ENCODE results near the gene SHISAL1.

SHISAL1 gene

GRCh38 chr22:44286646-44287045, 26.1 kb downstream of the SHISAL1 start:
- H3K27me3 Mint-ChIP-seq = peaks cover 17% of the 10 kb centered on the region

GRCh38 chr22:44284711-44285110, 28.0 kb downstream of the SHISAL1 start:
- Mint-ChIP-seq H3K27ac (peak overlapping the region in 1 of 2 donors; percentile 22), H3K9me3 (no peaks in the 10 kb centered on the region), H3K27me3 (peaks cover 22% of the 10 kb centered on the region), H3K4me1 (no peaks in the 10 kb centered on the region), H3K4me3 (no peak overlapping the region)
- DNase-seq (no peak), ATAC-seq (no peak)

More at GRCh38 chr22:44286646-44287045, 26.1 kb downstream of the SHISAL1 start:
- H3K27ac Mint-ChIP-seq = no peak overlapping the region
- DNase-seq (no peak), ATAC-seq (no peak)
- no peak overlapping the region for H3K4me3 Mint-ChIP-seq
- no peaks in the 10 kb centered on the region for H3K9me3 Mint-ChIP-seq
- H3K4me1 Mint-ChIP-seq = no peaks in the 10 kb centered on the region

GRCh38 chr22:44281768-44282637, 30.7 kb downstream of the SHISAL1 start:
- ATAC-seq (no peak), DNase-seq (peak in 1 of 2 donors; percentile 5)
- Mint-ChIP-seq H3K4me3 (no peak overlapping the region), H3K27me3 (peaks cover 48% of the 10 kb centered on the region), H3K9me3 (no peaks in the 10 kb centered on the region), H3K4me1 (no peaks in the 10 kb centered on the region), H3K27ac (no peak overlapping the region)

GRCh38 chr22:44280665-44281188, 32.0 kb downstream of the SHISAL1 start:
- H3K27me3 Mint-ChIP-seq = peaks cover 61% of the 10 kb centered on the region
- no peak overlapping the region for H3K4me3 Mint-ChIP-seq
- no peak for ATAC-seq

GRCh38 chr22:44279069-44279360, 33.7 kb downstream of the SHISAL1 start:
- Mint-ChIP-seq H3K9me3 (no peaks in the 10 kb centered on the region), H3K4me3 (no peak overlapping the region), H3K27me3 (peaks cover 57% of the 10 kb centered on the region), H3K4me1 (no peaks in the 10 kb centered on the region), H3K27ac (no peak overlapping the region)
- DNase-seq = no peak
- ATAC-seq = no peak

More at GRCh38 chr22:44280665-44281188, 32.0 kb downstream of the SHISAL1 start:
- Mint-ChIP-seq H3K27ac (peak overlapping the region in 1 of 2 donors; percentile 27), H3K4me1 (no peaks in the 10 kb centered on the region), H3K9me3 (no peaks in the 10 kb centered on the region)
- DNase-seq = no peak

- H3K9me3 Mint-ChIP-seq = no peaks in the 10 kb centered on the region
- H3K27ac Mint-ChIP-seq = no peak overlapping the region
- H3K4me1 Mint-ChIP-seq = no peaks in the 10 kb centered on the region
- peaks cover 57% of the 10 kb centered on the region for H3K27me3 Mint-ChIP-seq
- ATAC-seq (no peak), DNase-seq (no peak)
- no peak overlapping the region for H3K4me3 Mint-ChIP-seq
Observed at GRCh38 chr22:44278243-44279068, 34.3 kb downstream of the SHISAL1 start.

- Mint-ChIP-seq H3K27ac (no peak overlapping the region), H3K4me1 (no peaks in the 10 kb centered on the region), H3K27me3 (peaks cover 50% of the 10 kb centered on the region), H3K9me3 (no peaks in the 10 kb centered on the region), H3K4me3 (no peak overlapping the region)
- DNase-seq = no peak
- no peak for ATAC-seq
Observed at GRCh38 chr22:44277386-44278135, 35.2 kb downstream of the SHISAL1 start.

- Mint-ChIP-seq H3K9me3 (no peaks in the 10 kb centered on the region), H3K27ac (peak overlapping the region in 1 of 2 donors; percentile 68), H3K27me3 (peaks cover 47% of the 10 kb centered on the region), H3K4me3 (no peak overlapping the region), H3K4me1 (no peaks in the 10 kb centered on the region)
- no peak for ATAC-seq
- no peak for DNase-seq
Observed at GRCh38 chr22:44276706-44277356, 35.9 kb downstream of the SHISAL1 start.

GRCh38 chr22:44276041-44276440, 36.7 kb downstream of the SHISAL1 start:
- Mint-ChIP-seq H3K27me3 (peaks cover 47% of the 10 kb centered on the region), H3K9me3 (no peaks in the 10 kb centered on the region), H3K27ac (peak overlapping the region in 1 of 2 donors; percentile 30), H3K4me3 (no peak overlapping the region), H3K4me1 (no peaks in the 10 kb centered on the region)
- ATAC-seq (no peak), DNase-seq (no peak)

- Mint-ChIP-seq H3K9me3 (no peaks in the 10 kb centered on the region), H3K27ac (no peak overlapping the region), H3K27me3 (peaks cover 47% of the 10 kb centered on the region), H3K4me1 (no peaks in the 10 kb centered on the region), H3K4me3 (no peak overlapping the region)
- ATAC-seq = no peak
- no peak for DNase-seq
Observed at GRCh38 chr22:44275631-44275995, 37.1 kb downstream of the SHISAL1 start.

GRCh38 chr22:44274918-44275630, 37.7 kb downstream of the SHISAL1 start:
- Mint-ChIP-seq H3K27ac (no peak overlapping the region), H3K4me1 (no peaks in the 10 kb centered on the region), H3K4me3 (no peak overlapping the region), H3K27me3 (peaks cover 45% of the 10 kb centered on the region), H3K9me3 (no peaks in the 10 kb centered on the region)
- ATAC-seq (no peak), DNase-seq (no peak)

- no peaks in the 10 kb centered on the region for H3K4me1 Mint-ChIP-seq
- no peaks in the 10 kb centered on the region for H3K9me3 Mint-ChIP-seq
Observed at GRCh38 chr22:44273175-44273574, 39.6 kb downstream of the SHISAL1 start.

GRCh38 chr22:44272401-44272771, 40.4 kb downstream of the SHISAL1 start:
- ATAC-seq = no peak
- H3K4me3 Mint-ChIP-seq = no peak overlapping the region
- peaks cover 20% of the 10 kb centered on the region for H3K27me3 Mint-ChIP-seq
- no peaks in the 10 kb centered on the region for H3K9me3 Mint-ChIP-seq
- DNase-seq = no peak
- no peaks in the 10 kb centered on the region for H3K4me1 Mint-ChIP-seq
- no peak overlapping the region for H3K27ac Mint-ChIP-seq

More at GRCh38 chr22:44273175-44273574, 39.6 kb downstream of the SHISAL1 start:
- ATAC-seq (no peak), DNase-seq (no peak)
- Mint-ChIP-seq H3K27me3 (peaks cover 26% of the 10 kb centered on the region), H3K27ac (no peak overlapping the region), H3K4me3 (no peak overlapping the region)

GRCh38 chr22:44271732-44272400, 40.9 kb downstream of the SHISAL1 start:
- no peak for ATAC-seq
- no peak overlapping the region for H3K27ac Mint-ChIP-seq
- H3K9me3 Mint-ChIP-seq = no peaks in the 10 kb centered on the region
- H3K4me3 Mint-ChIP-seq = no peak overlapping the region
- no peak for DNase-seq
- no peaks in the 10 kb centered on the region for H3K4me1 Mint-ChIP-seq
- H3K27me3 Mint-ChIP-seq = peaks cover 15% of the 10 kb centered on the region

All from stimulated activated naive CD8-positive, alpha-beta T cell treated with anti-CD3 and anti-CD28 coated beads, Interleukin-15, amount 100 ng/mL, for 72 hours (primary cell).